OCI-LY1 (cell line): Measurements from ENCODE around the gene TNN.

Source experiments
- EZH2 ChIP-seq: fragments of 200-600 bp; sonication (generic), shearing (Covaris generic); IDR thresholded peaks from 2 replicates; pipeline ENCODE4 v1.8.0; 2017; ENCODE audit warnings: borderline replicate concordance, mixed run types, mild to moderate bottlenecking, antibody characterized with exemption, low read length, moderate library complexity, mixed read lengths
- TF ChIP-seq, protein P1 (sequence below): fragments of 200-600 bp; sonication (generic), shearing (Covaris generic); IDR thresholded peaks from 2 replicates; pipeline ENCODE4 v1.5.1; 2017; ENCODE audit warnings: mild to moderate bottlenecking, antibody characterized with exemption, low read length, moderate library complexity, mixed read lengths

GRCh38 chr1:175145899-175146528 lies 78.4 kb downstream of the TNN start:
- TF ChIP-seq, protein P1, sequence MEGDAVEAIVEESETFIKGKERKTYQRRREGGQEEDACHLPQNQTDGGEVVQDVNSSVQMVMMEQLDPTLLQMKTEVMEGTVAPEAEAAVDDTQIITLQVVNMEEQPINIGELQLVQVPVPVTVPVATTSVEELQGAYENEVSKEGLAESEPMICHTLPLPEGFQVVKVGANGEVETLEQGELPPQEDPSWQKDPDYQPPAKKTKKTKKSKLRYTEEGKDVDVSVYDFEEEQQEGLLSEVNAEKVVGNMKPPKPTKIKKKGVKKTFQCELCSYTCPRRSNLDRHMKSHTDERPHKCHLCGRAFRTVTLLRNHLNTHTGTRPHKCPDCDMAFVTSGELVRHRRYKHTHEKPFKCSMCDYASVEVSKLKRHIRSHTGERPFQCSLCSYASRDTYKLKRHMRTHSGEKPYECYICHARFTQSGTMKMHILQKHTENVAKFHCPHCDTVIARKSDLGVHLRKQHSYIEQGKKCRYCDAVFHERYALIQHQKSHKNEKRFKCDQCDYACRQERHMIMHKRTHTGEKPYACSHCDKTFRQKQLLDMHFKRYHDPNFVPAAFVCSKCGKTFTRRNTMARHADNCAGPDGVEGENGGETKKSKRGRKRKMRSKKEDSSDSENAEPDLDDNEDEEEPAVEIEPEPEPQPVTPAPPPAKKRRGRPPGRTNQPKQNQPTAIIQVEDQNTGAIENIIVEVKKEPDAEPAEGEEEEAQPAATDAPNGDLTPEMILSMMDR, result no peak
- no peak for TF ChIP-seq EZH2
